Left ventricle myocardium inferior (tissue), 1 donor: ENCODE results near the gene HAS3. TPM values are rescaled to one million over a fixed set of nuclear protein-coding genes. Genes with fewer than 3 reads are reported as not detected.

ENCODE experiments used
- DNase-seq: peaks from one replicate; pipeline ENCODE4 v3.0.0-alpha.2; 2020
- H3K27ac ChIP-seq: fragments of 200-600 bp; replicated peaks from 2 replicates; pipeline ENCODE4 v1.8.0; 2021
- H3K27me3 ChIP-seq: fragments of 200-600 bp; 2 replicates; pipeline ENCODE4 v1.8.0; 2021; ENCODE audit warnings: low read depth
- H3K36me3 ChIP-seq: fragments of 200-600 bp; 2 replicates; pipeline ENCODE4 v1.8.0; 2021
- H3K4me1 ChIP-seq: fragments of 200-600 bp; 2 replicates; pipeline ENCODE4 v1.8.0; 2021
- H3K4me3 ChIP-seq: fragments of 200-600 bp; 2 replicates; pipeline ENCODE4 v1.8.0; 2021; ENCODE audit warnings: mild to moderate bottlenecking, moderate library complexity
- H3K9me3 ChIP-seq: fragments of 200-600 bp; replicated peaks from 2 replicates; pipeline ENCODE4 v1.8.0; 2021
- intact Hi-C: fragments of 100-400 bp; cut with micrococcal nuclease; formaldehyde crosslinking; loops from one replicate; pipeline ENCODE4 v1.11.0; 2022
- total RNA-seq: library from RNA; stranded (reverse); fragmentation: NEBNext Ultra II Directional; extraction: Animal tissue kit (Norgen Biotek cat#: 25700); gene quantifications from one replicate; pipeline ENCODE4 v1.2.1, GENCODE V29; 2021
- TF ChIP-seq, protein P1 (sequence below): fragments of 200-600 bp; IDR thresholded peaks from 2 replicates; pipeline ENCODE4 v1.8.0; 2021; ENCODE audit warnings: antibody characterized with exemption, mild to moderate bottlenecking, borderline replicate concordance
- donor health status: DM: no; HTN: yes; CAD: no; lungs with severe emphysema.

HAS3 gene
- total RNA-seq, 1 donor from 2014 or later = 0.27 TPM

DNA sequence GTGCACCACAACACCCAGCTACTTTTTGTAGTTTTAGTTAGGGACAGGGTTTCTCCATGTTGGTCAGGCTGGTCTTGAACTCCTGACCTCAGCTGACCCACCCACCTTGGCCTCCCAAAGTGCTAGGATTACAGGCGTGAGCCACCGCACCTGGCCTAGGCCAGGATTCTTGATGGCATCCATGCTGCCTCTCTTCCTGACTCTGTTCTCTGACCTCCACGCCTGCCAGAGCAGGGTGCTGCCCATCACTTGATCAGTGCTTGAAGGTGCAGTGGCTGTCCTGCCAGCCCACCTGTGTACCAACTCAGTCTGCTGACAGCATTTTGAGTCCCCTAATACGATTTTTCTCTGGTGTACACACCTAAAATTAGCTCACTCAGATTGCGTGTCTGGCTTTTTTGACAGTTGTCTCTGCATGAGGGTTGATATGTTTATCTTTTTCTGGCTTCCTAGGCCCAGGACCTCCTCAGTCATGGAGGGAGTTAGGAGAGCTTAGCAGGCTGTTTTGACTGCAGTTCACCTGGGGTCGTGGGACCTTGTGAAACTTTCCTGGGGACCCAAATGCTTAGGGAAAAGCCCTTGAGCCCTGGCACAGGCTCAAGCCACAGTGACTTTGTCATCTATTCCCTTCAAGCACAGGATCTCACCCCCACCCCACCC lies 5.9 kb downstream of the HAS3 start:
- intact Hi-C loops = no loop called here
- H3K4me1 ChIP-seq = peaks cover 51% of the 10 kb centered on the region
- no peaks in the 10 kb centered on the region for H3K9me3 ChIP-seq
- H3K27ac ChIP-seq = no peak overlapping the region
- DNase-seq = no peak
- H3K36me3 ChIP-seq = peaks cover 24% of the 10 kb centered on the region
- peaks cover 16% of the 10 kb centered on the region for H3K27me3 ChIP-seq
- H3K4me3 ChIP-seq = no peak overlapping the region
- TF ChIP-seq, protein P1, sequence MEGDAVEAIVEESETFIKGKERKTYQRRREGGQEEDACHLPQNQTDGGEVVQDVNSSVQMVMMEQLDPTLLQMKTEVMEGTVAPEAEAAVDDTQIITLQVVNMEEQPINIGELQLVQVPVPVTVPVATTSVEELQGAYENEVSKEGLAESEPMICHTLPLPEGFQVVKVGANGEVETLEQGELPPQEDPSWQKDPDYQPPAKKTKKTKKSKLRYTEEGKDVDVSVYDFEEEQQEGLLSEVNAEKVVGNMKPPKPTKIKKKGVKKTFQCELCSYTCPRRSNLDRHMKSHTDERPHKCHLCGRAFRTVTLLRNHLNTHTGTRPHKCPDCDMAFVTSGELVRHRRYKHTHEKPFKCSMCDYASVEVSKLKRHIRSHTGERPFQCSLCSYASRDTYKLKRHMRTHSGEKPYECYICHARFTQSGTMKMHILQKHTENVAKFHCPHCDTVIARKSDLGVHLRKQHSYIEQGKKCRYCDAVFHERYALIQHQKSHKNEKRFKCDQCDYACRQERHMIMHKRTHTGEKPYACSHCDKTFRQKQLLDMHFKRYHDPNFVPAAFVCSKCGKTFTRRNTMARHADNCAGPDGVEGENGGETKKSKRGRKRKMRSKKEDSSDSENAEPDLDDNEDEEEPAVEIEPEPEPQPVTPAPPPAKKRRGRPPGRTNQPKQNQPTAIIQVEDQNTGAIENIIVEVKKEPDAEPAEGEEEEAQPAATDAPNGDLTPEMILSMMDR = no peak

DNA sequence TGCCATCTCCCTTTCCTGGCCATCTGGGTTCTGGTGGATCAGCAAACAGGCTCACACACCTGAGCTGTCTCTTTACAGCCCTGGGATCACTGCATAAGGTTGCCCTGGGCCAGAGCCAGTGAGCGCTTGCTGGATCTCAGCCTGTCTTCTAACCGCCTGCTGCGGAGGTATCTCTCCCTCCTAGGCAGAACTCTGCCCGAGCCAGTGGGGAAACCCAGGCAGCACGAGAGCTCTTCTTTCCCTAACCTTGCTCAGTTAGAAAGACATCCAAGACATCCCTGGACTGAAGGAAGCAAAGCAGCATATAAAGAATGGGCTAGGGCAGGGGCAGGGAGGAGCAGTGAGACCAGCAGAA lies 6.4 kb downstream of the HAS3 start:
- DNase-seq = no peak
- Histone ChIP-seq H3K4me1 (peaks cover 51% of the 10 kb centered on the region), H3K4me3 (no peak overlapping the region), H3K27me3 (peaks cover 12% of the 10 kb centered on the region), H3K36me3 (peaks cover 24% of the 10 kb centered on the region), H3K9me3 (no peaks in the 10 kb centered on the region), H3K27ac (no peak overlapping the region)
- intact Hi-C loops = no loop called here
- TF ChIP-seq, protein P1 = no peak

DNA sequence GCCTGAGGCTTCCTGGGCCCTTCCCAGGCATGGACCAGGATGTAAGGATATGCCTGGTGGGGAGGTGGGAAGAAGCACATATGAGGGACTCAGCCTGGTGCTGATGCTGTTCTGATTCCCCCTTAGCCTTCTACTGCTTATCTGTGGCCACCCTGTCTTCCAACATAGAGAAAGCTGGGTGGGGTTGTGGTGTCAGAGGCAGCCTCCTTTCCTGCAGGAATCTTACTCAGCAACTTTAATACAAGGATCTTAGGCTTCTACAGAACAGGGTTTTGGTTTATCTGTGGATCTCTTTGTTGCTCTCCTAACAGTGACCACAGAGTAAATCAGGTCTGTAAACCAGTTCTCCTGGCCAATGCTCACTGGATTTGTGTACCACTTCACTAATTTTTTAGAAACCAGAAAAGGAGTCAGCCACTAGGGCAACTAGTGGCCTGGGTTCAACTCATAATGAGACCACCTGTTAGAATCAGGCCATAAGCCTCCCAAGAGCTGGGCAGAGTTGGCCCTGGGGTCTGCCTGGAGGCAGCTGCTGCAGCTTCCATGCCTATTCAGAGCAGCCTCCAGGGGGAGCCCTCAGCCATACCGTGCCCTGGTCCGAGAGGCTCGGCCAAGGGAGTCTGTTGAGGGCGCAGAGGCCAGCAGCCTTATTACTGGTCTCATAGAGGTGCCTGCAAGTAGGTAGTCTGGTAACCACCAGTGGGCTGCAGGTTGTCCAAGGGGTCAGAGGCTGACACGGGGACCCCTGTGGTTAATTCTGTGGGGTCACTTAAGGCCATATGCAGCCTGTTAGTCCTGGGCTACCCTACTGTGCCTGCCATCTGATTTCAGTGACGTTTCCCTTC lies 7.1 kb downstream of the HAS3 start:
- Histone ChIP-seq H3K27ac (no peak overlapping the region), H3K36me3 (peaks cover 24% of the 10 kb centered on the region), H3K27me3 (peaks cover 6% of the 10 kb centered on the region), H3K4me3 (no peak overlapping the region), H3K9me3 (no peaks in the 10 kb centered on the region), H3K4me1 (peaks cover 51% of the 10 kb centered on the region)
- DNase-seq = peak; percentile 42
- TF ChIP-seq, protein P1 = peak; percentile 77
- intact Hi-C loops = no loop called here

DNA sequence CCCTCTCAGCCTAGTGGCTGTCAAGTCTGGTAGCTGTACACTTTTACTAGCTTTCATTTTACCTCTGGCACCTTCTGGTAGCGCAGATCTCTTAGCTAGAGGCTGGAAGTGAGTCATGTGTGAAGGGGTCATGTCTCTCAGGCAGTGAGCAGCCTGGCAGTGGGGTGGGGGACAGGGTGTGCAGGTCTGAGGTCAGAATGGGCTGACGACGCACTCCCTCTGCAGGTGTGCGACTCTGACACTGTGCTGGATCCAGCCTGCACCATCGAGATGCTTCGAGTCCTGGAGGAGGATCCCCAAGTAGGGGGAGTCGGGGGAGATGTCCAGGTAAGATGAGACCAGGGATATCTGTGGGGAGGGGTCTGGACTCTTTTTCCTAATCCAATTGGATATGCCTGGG lies 7.8 kb downstream of the HAS3 start:
- Histone ChIP-seq H3K36me3 (peaks cover 26% of the 10 kb centered on the region), H3K27ac (no peak overlapping the region), H3K4me3 (no peak overlapping the region), H3K4me1 (peaks cover 51% of the 10 kb centered on the region), H3K27me3 (peaks cover 3% of the 10 kb centered on the region), H3K9me3 (no peaks in the 10 kb centered on the region)
- no peak for DNase-seq
- TF ChIP-seq, protein P1 = no peak
- intact Hi-C loops = no loop called here

DNA sequence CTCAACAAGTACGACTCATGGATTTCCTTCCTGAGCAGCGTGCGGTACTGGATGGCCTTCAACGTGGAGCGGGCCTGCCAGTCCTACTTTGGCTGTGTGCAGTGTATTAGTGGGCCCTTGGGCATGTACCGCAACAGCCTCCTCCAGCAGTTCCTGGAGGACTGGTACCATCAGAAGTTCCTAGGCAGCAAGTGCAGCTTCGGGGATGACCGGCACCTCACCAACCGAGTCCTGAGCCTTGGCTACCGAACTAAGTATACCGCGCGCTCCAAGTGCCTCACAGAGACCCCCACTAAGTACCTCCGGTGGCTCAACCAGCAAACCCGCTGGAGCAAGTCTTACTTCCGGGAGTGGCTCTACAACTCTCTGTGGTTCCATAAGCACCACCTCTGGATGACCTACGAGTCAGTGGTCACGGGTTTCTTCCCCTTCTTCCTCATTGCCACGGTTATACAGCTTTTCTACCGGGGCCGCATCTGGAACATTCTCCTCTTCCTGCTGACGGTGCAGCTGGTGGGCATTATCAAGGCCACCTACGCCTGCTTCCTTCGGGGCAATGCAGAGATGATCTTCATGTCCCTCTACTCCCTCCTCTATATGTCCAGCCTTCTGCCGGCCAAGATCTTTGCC lies 9.0 kb downstream of the HAS3 start:
- peaks cover 36% of the 10 kb centered on the region for H3K36me3 ChIP-seq
- TF ChIP-seq, protein P1 = no peak
- no peak overlapping the region for H3K4me3 ChIP-seq
- H3K9me3 ChIP-seq = no peaks in the 10 kb centered on the region
- peaks cover 60% of the 10 kb centered on the region for H3K4me1 ChIP-seq
- no peaks in the 10 kb centered on the region for H3K27me3 ChIP-seq
- no peak overlapping the region for H3K27ac ChIP-seq
- DNase-seq = no peak
- intact Hi-C loops = no loop called here
